ENCODE measurements around the gene TEX26.
"Not testable (repeated sequence)": the region's sequence is repeated elsewhere in the genome, so short reads cannot be mapped to it uniquely, and the experiment has no call there.

The TEX26 gene

GRCh38 chr13:30920162-30920909, 12.1 kb upstream of the TEX26 start:
- DNase-seq, result no peak

DNA sequence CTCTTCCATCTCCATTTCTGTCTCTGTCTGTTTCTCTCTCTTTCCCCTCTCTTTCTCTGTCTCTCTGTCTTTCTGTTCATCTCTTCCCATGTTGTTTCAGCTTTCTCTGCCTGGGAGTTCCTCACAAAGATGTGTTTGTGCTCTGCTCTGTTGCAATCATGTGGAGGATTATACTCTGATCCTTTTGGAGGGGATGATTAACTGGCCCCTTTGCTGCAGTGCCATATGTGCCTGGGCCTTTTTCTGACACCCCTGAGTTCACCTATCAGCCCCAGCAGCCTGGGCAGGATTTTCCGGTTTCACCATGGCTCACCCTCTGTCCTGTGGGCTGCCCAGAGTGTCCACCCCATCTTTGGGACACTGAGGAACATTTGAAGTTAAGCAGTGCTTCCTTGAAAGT, 9.0 kb upstream of the TEX26 start:
- no peak for DNase-seq

GRCh38 chr13:30924721-30925120, 7.7 kb upstream of the TEX26 start:
- DNase-seq, result no peak

DNA sequence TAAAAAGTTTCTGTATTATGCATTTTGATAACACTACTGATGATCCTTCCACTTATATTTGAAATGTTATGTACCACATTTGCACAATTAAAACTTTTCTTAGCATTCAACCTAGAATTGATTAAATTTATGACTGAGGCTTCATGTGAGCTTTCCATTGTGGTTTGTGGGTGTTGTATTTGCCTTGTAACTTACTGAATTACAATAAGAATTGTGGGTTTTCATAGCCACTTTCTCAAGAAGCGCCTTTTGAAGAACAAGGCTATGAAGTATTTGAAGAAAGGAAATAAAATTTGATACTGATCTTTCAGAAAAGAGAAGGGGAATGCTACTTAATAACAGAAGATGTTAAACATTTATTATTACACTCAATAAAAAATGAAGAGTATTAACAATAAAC, 7.0 kb upstream of the TEX26 start:
- DNase-seq, result no peak

GRCh38 chr13:30926781-30927180, 5.7 kb upstream of the TEX26 start:
- DNase-seq, result no peak

DNA sequence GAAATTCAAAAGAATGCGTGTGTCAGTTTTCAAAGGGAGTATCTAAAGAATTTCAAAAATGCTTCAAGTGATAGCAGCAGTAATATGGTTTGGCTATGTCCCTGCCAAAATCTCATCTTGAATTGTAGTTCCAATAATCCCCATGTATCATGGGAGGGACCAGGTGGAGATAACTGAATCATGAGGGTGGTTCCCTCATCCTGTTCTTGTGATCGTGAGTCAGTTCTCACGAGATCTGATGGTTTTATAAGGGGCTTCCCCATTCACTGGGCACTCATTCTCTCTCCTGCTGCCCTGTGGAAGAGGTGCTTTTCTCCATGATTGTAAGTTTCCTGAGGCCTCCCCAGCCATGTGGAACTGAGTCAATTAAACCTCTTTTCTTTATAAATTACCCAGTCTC, 5.3 kb upstream of the TEX26 start:
- not testable (repeated sequence) for DNase-seq

DNA sequence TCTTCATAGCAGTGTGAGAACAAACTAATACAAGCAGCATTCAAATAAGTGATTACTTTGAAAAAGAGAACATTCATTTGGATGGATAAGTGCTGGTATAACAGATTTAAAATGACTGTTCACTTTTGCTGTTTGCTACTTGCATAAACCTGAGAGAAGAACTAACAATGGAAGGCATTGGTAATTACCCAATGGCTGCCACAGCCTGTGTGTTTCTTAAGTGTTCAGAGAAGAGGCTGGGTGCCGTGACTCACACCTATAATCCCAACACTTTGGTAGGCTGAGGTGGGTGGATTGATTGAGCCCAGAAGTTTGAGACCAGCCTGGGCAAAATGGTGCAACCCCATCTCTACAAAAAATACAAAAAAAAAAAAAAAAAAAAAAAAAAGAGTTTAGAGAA, 4.9 kb upstream of the TEX26 start:
- DNase-seq, result no peak

DNA sequence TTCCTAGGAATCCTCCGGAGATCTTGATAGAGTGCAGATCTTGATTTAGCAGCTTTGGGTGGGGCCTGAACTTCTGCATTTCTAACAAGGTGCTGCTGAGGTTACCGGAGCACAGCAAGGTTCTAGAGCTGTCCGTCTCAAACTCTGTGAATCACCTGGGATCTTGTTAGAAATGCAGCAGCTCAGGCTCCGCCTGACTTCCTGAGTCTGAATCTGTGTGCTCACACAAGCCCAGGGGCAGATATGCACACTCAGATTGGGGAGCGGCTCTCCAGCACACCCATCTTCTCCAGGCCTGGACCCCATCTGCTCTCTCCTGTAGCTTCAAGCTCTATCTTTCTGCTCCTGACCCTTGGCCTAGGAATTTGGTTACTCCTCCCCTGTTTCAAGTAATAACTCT, 3.5 kb upstream of the TEX26 start:
- DNase-seq, result no peak

DNA sequence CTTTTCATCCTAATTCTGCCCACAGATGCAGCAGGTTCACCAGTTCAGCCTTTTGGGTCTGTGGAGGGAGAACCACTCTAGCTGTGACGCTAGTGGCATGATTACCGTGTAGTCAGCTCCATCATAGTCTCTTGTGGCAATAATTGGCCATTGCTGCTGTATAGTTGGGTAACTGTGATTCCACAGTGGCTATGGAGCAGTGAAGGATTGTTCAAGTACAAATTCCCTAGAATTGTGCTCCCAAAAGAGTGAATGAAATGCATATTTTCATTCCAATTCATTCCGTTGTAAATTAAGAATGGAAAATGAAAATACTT, 856 bp downstream of the TEX26 start:
- DNase-seq, result no peak

- DNase-seq, result no peak
Measured at GRCh38 chr13:30934381-30934780, 1.9 kb downstream of the TEX26 start.

- no peak for DNase-seq
Measured at GRCh38 chr13:30934803-30935202, 2.3 kb downstream of the TEX26 start.

- DNase-seq, result no peak
Measured at GRCh38 chr13:30936971-30937370, 4.5 kb downstream of the TEX26 start.

GRCh38 chr13:30943881-30944280, 11.4 kb downstream of the TEX26 start:
- no peak for DNase-seq

GRCh38 chr13:30957258-30957943, 24.9 kb downstream of the TEX26 start:
- no peak for DNase-seq

DNA sequence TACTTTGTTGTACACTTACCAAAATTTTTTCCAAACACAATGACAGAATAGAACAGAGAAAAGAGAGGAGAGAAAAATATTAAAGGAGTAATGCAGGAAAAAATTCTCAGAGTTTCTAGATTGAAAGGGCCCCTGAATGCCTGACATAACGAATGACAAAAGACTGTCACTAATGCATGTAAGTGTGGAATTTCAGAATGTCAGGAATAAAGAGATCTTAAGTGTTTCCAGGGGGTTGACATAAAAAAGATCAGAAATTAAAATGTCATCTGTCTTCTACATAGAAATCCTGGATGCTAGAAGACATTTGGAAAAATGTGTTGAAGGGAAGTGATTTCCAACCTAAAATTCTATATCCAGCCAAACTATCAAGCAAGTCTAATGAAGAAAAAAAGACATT, 27.2 kb downstream of the TEX26 start:
- no peak for DNase-seq

DNA sequence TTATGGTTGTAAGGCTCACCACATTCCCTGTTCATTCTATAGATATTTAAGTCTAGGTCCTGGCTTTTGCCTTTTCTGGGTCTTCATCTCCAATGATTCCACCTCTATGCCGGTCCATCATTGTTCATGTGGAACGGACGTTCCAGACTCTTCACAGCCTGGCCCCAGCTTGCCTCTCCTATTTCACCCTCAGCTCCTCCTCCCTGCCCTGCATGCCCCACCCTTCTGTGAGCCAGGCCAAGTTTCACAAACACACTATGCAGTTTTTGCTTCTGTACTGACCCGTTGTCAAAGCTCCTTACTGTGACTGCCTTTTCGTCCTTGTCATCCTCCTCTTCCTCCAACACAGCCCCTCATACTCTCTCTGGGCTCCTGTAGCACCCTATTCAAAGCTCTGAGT, 31.3 kb downstream of the TEX26 start:
- no peak for DNase-seq

DNA sequence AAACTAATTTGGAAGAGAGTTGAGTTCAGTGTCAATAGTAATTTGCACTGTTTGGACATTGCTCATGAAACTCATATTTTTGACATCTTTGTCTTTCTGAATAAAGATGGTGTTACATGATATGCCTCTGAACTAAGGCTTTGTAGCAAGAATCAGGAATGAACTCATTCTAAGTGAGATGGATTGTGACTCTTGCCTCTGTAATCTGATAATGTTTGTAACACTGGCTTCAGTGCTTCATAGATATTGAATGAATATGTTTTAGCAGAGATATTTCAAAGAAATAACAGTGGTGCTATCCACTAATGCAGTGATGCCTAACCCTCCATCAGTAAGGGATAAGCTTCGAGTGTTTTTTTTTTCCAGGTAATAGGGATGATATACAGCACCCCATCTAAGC, 32.9 kb downstream of the TEX26 start:
- no peak for DNase-seq

DNA sequence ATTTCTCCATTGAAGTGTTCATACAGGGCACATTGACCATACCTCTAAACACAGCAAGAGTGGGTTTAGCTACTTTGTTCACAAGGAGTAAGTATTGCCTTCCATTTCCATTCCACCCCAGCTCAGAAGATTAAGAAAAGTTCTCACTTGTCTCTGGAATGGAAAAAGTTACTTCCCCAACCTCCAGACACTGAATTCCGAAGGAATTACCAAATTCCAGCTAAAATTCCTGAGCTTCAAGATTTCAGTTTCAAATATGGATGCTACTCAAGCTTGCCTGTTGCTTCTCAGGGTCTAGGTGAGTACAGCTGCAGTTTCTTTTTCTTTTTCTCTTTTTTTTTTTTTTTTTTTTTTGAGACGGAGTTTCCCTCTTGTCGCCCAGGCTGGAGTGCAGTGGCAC, 33.6 kb downstream of the TEX26 start:
- no peak for DNase-seq

DNA sequence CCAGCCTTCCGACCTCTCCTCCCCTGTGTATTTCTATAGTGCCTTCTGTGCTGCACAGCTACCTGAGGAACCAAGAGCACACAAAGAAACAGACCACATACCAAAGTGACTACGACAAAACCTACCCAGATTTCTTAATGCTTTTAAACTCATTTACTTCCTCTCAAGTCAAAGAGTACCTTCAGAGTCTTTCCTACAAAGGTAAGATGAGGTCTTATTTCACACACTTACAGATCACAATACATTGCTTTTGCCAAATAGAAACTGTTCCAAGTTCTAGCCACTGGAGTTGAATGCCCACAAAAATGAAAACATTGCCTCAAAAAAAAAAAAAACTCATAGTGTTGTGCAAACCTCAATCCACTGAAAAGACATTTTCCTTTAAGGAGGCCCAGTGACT, 36.4 kb downstream of the TEX26 start:
- DNase-seq, result no peak

- DNase-seq, result no peak
Measured at GRCh38 chr13:30971575-30971974, 39.1 kb downstream of the TEX26 start.

DNA sequence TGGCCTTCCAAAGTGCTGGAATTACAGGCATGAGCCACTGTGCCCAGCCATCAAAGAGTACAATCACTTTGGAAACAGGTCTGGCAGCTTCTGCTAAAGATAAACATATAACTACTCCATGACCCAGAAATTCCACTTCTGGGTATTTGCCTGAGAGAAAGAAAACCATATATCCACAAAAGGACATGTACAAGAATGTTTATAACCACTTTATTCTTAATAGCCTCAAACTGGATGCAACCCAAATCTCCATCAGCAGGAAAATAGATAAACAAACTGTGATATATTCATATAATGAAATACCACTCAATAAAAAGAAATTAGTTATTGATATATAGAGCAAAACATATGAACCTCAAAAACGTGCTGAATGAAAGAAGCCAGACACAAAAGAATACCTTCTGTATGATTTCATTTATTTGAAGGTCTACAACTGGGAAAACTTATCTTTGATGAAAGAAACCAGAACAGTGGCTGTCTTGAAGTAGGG, 40.5 kb downstream of the TEX26 start:
- DNase-seq, result no peak

GRCh38 chr13:30974350-30974749, 41.9 kb downstream of the TEX26 start:
- peak; percentile 16 for DNase-seq

GRCh38 chr13:30976025-30976424, 43.6 kb downstream of the TEX26 start:
- no peak for DNase-seq

GRCh38 chr13:30978981-30979956, 46.8 kb downstream of the TEX26 start:
- peak; percentile 39 for DNase-seq

Measured in hematopoietic multipotent progenitor cell treated with erythropoietin and hydrocortisone succinate and interleukin-3 and kit ligand, for 4 days (in vitro differentiated cells).